Neural cell (in vitro differentiated cells): ENCODE results near the gene UNK. TPM values are rescaled to one million over a fixed set of nuclear protein-coding genes. Genes with fewer than 3 reads are reported as not detected.
A peak's percentile ranks its signal among the peaks of the same experiment; 100 is the strongest.

Source experiments
- H2AFZ ChIP-seq: fragments of 200-600, 300-800 bp; sonication (generic), shearing (Covaris generic); 2 replicates; pipeline ENCODE4 v1.6.0; 2014; ENCODE audit warnings: low read depth, mild to moderate bottlenecking, antibody characterized with exemption, low read length, moderate library complexity
- H3F3A ChIP-seq: fragments of 200-600 bp; shearing (Covaris generic); 2 replicates; pipeline ENCODE4 v1.6.1; 2016; ENCODE audit warnings: mild to moderate bottlenecking, moderate library complexity, mixed read lengths, antibody characterized with exemption, low read length; ENCODE audit not compliant: insufficient read depth, poor library complexity, severe bottlenecking
- H3K27ac ChIP-seq: fragments of 200-600, 300-800 bp; sonication (generic), shearing (Covaris generic); 2 replicates; pipeline ENCODE4 v1.5.1; 2014; ENCODE audit warnings: mild to moderate bottlenecking, low read length, moderate library complexity
- H3K27me3 ChIP-seq: fragments of 300-800, 200-600 bp; sonication (generic), shearing (Covaris generic); 2 replicates; pipeline ENCODE4 v1.6.0; 2014; ENCODE audit warnings: mild to moderate bottlenecking, low read depth, low read length, moderate library complexity; ENCODE audit not compliant: insufficient read depth
- H3K36me3 ChIP-seq: fragments of 300-800, 200-600 bp; sonication (generic), shearing (Covaris generic); 2 replicates; pipeline ENCODE4 v1.5.1; 2014; ENCODE audit warnings: mild to moderate bottlenecking, antibody characterized with exemption, low read length, moderate library complexity; ENCODE audit not compliant: insufficient read depth
- H3K4me2 ChIP-seq: fragments of 300-800, 200-600 bp; sonication (generic), shearing (Covaris generic); 2 replicates; pipeline ENCODE4 v1.6.0; 2014; ENCODE audit warnings: mild to moderate bottlenecking, low read length
- H3K4me3 ChIP-seq: fragments of 300-800, 200-600 bp; sonication (generic), shearing (Covaris generic); 2 replicates; pipeline ENCODE4 v1.5.1; 2014; ENCODE audit warnings: mild to moderate bottlenecking, low read length, moderate library complexity
- H3K79me2 ChIP-seq: fragments of 200-600 bp; shearing (Covaris generic); replicated peaks from 2 replicates; pipeline ENCODE4 v1.6.0; 2014; ENCODE audit warnings: mild to moderate bottlenecking, low read length, moderate library complexity; ENCODE audit not compliant: insufficient read depth
- H3K9ac ChIP-seq: fragments of 300-800, 200-600 bp; sonication (generic), shearing (Covaris generic); 2 replicates; pipeline ENCODE4 v1.6.1; 2016; ENCODE audit warnings: mild to moderate bottlenecking, low read length, mixed read lengths
- H3K9me2 ChIP-seq: fragments of 200-600 bp; shearing (Covaris generic); 2 replicates; pipeline ENCODE4 v1.6.1; 2016; ENCODE audit warnings: mild to moderate bottlenecking, low read length, mixed read lengths; ENCODE audit not compliant: insufficient read depth
- H3K9me3 ChIP-seq: fragments of 200-600, 300-800 bp; sonication (generic), shearing (Covaris generic); 2 replicates; pipeline ENCODE4 v1.6.1; 2016; ENCODE audit warnings: mild to moderate bottlenecking, mixed run types, low read length, moderate library complexity, mixed read lengths
- H4K20me1 ChIP-seq: fragments of 200-600 bp; shearing (Covaris generic); 2 replicates; pipeline ENCODE4 v1.6.1; 2016; ENCODE audit warnings: mild to moderate bottlenecking, mixed run types; ENCODE audit not compliant: insufficient read depth
- CTCF ChIP-seq: fragments of 450-650 bp; IDR thresholded peaks from 2 replicates; pipeline ENCODE4 v1.5.1; 2014; ENCODE audit warnings: antibody characterized with exemption, mild to moderate bottlenecking, moderate library complexity; ENCODE audit not compliant: poor library complexity, severe bottlenecking
- MXI1 ChIP-seq: fragments of 450-650 bp; conservative IDR thresholded peaks from 2 replicates; pipeline ENCODE4 v1.6.1; 2014; ENCODE audit warnings: antibody characterized with exemption, mild to moderate bottlenecking; ENCODE audit not compliant: poor library complexity, severe bottlenecking
- RAD21 ChIP-seq: fragments of 450-650 bp; conservative IDR thresholded peaks from 2 replicates; pipeline ENCODE4 v1.6.1; 2014; ENCODE audit warnings: antibody characterized with exemption, mild to moderate bottlenecking, moderate library complexity
- REST ChIP-seq: IDR thresholded peaks from 2 replicates; pipeline ENCODE4 v1.6.1; 2012; ENCODE audit warnings: borderline replicate concordance
- SMC3 ChIP-seq: fragments of 450-650 bp; conservative IDR thresholded peaks from 2 replicates; pipeline ENCODE4 v1.6.1; 2014; ENCODE audit warnings: antibody characterized with exemption, mild to moderate bottlenecking, moderate library complexity; ENCODE audit not compliant: poor library complexity
- TAF1 ChIP-seq: IDR thresholded peaks from 2 replicates; pipeline ENCODE4 v1.6.1; 2012; ENCODE audit warnings: low read depth
- polyA plus RNA-seq: library from polyadenylated mRNA; depleted of rRNA; stranded (reverse); fragments of >200 nt; gene quantifications from 2 replicates; pipeline ENCODE4 v1.2.3, GENCODE V29; 2014

Gene UNK
- polyA plus RNA-seq, 1 donor from 2014 or later = 29.9 TPM

- H4K20me1 ChIP-seq = no peaks in the 10 kb centered on the region
- no peaks in the 10 kb centered on the region for H3K9me2 ChIP-seq
- no peak overlapping the region for H3K4me2 ChIP-seq
- H3F3A ChIP-seq = no peaks in the 10 kb centered on the region
- no peaks in the 10 kb centered on the region for H3K9me3 ChIP-seq
- no peaks in the 10 kb centered on the region for H3K79me2 ChIP-seq
- no peaks in the 10 kb centered on the region for H3K36me3 ChIP-seq
- TF ChIP-seq SMC3 (no peak), TAF1 (no peak), REST (no peak)
- H2AFZ ChIP-seq = no peak overlapping the region
- H3K9ac ChIP-seq = no peak overlapping the region
- no peaks in the 10 kb centered on the region for H3K27me3 ChIP-seq
- no peak overlapping the region for H3K27ac ChIP-seq
- no peak overlapping the region for H3K4me3 ChIP-seq
Measured at GRCh38 chr17:75847614-75848522, 63.3 kb downstream of the UNK start.

- Histone ChIP-seq H4K20me1 (no peaks in the 10 kb centered on the region), H3K9me3 (no peaks in the 10 kb centered on the region), H3K4me2 (no peak overlapping the region), H3K79me2 (no peaks in the 10 kb centered on the region), H3K27me3 (no peaks in the 10 kb centered on the region), H2AFZ (no peak overlapping the region), H3K36me3 (no peaks in the 10 kb centered on the region), H3K9me2 (no peaks in the 10 kb centered on the region), H3K4me3 (no peak overlapping the region), H3K27ac (no peak overlapping the region), H3K9ac (no peak overlapping the region), H3F3A (no peaks in the 10 kb centered on the region)
- TF ChIP-seq RAD21 = no peak
- TF ChIP-seq CTCF = peak; percentile 47
Measured at GRCh38 chr17:75848523-75849278, 64.1 kb downstream of the UNK start.

GRCh38 chr17:75849279-75849646 is 64.7 kb downstream of the UNK start:
- Histone ChIP-seq H3K36me3 (no peaks in the 10 kb centered on the region), H4K20me1 (no peaks in the 10 kb centered on the region), H3K27ac (no peak overlapping the region), H3K9me3 (no peaks in the 10 kb centered on the region), H3K27me3 (no peaks in the 10 kb centered on the region), H3K9me2 (no peaks in the 10 kb centered on the region), H3F3A (no peaks in the 10 kb centered on the region), H3K9ac (no peak overlapping the region), H3K4me2 (no peak overlapping the region), H3K4me3 (no peak overlapping the region), H3K79me2 (peaks cover 4% of the 10 kb centered on the region), H2AFZ (no peak overlapping the region)
- TF ChIP-seq MXI1 = no peak
